GM23338 (cell line): Measurements from ENCODE around the gene ITIH2. TPM values are rescaled to one million over a fixed set of nuclear protein-coding genes. Genes with fewer than 3 reads are reported as not detected.

Source experiments
- ATAC-seq: fragments of 200-7000 bp; cut with Tn5 transposase; 3 replicates; pipeline ENCODE4 v1.9.1; 2020
- DNase-seq: peaks from one replicate; pipeline ENCODE4 v3.0.0-alpha.2; 2015; ENCODE audit warnings: low spot score
- H2AFZ ChIP-seq: fragments of 200-600 bp; sonication (generic); 2 replicates; pipeline ENCODE4 v1.8.0; 2016; ENCODE audit warnings: antibody characterized with exemption, mild to moderate bottlenecking, moderate library complexity
- H3F3A ChIP-seq: fragments of 200-600 bp; sonication (generic); replicated peaks from 2 replicates; pipeline ENCODE4 v1.8.0; 2017; ENCODE audit warnings: antibody characterized with exemption, mixed run types, low read depth
- H3K27ac ChIP-seq: fragments of 200-600 bp; sonication (generic); 2 replicates; pipeline ENCODE4 v1.6.1; 2016; ENCODE audit warnings: low read depth
- H3K27me3 ChIP-seq: fragments of 200-600 bp; sonication (generic); 2 replicates; pipeline ENCODE4 v1.8.0; 2016; ENCODE audit warnings: mild to moderate bottlenecking, mixed run types, moderate library complexity; ENCODE audit not compliant: insufficient read depth
- H3K36me3 ChIP-seq: fragments of 200-600 bp; sonication (generic); 2 replicates; pipeline ENCODE4 v1.8.0; 2016; ENCODE audit warnings: mild to moderate bottlenecking; ENCODE audit not compliant: insufficient read depth
- H3K4me1 ChIP-seq: fragments of 200-600 bp; sonication (generic); 2 replicates; pipeline ENCODE4 v1.8.0; 2016; ENCODE audit warnings: mild to moderate bottlenecking, moderate library complexity; ENCODE audit not compliant: insufficient read depth
- H3K4me2 ChIP-seq: fragments of 200-600 bp; sonication (generic); 2 replicates; pipeline ENCODE4 v1.7.1; 2017; ENCODE audit warnings: mixed run types
- H3K4me3 ChIP-seq: fragments of 200-600 bp; sonication (generic); 2 replicates; pipeline ENCODE4 v1.6.1; 2016; ENCODE audit warnings: mixed run types
- H3K79me2 ChIP-seq: fragments of 200-600 bp; sonication (generic); replicated peaks from 2 replicates; pipeline ENCODE4 v1.8.0; 2017; ENCODE audit warnings: mild to moderate bottlenecking; ENCODE audit not compliant: insufficient read depth
- H3K9me2 ChIP-seq: fragments of 200-600 bp; sonication (generic); 2 replicates; pipeline ENCODE4 v1.8.0; 2017; ENCODE audit not compliant: insufficient read depth
- H4K20me1 ChIP-seq: fragments of 200-600 bp; sonication (generic); replicated peaks from 2 replicates; pipeline ENCODE4 v1.8.0; 2017; ENCODE audit warnings: mild to moderate bottlenecking; ENCODE audit not compliant: insufficient read depth
- H3K27ac Mint-ChIP-seq: 2 replicates; pipeline ENCODE4 v1.8.0; 2020; ENCODE audit warnings: inconsistent platforms, mild to moderate bottlenecking, moderate library complexity, mixed read lengths
- H3K27me3 Mint-ChIP-seq: 3 replicates; pipeline ENCODE4 v1.8.0; 2022; ENCODE audit warnings: low read depth, mild to moderate bottlenecking, moderate library complexity, mixed read lengths, inconsistent platforms; ENCODE audit not compliant: insufficient read depth, poor library complexity
- H3K36me3 Mint-ChIP-seq: 3 replicates; pipeline ENCODE4 v1.8.0; 2021; ENCODE audit warnings: low read depth, mild to moderate bottlenecking, inconsistent platforms, moderate library complexity, mixed read lengths
- H3K4me1 Mint-ChIP-seq: 3 replicates; pipeline ENCODE4 v1.8.0; 2020; ENCODE audit warnings: mild to moderate bottlenecking, inconsistent platforms, mixed read lengths
- H3K4me3 Mint-ChIP-seq: 3 replicates; pipeline ENCODE4 v1.8.0; 2021; ENCODE audit warnings: moderate library complexity, mild to moderate bottlenecking, inconsistent platforms, mixed read lengths
- H3K9me3 Mint-ChIP-seq: 3 replicates; pipeline ENCODE4 v1.8.0; 2020; ENCODE audit warnings: moderate library complexity, mild to moderate bottlenecking, inconsistent platforms, mixed read lengths
- CTCF ChIP-seq, 2 experiments: fragments of 200-600 bp in 1 of 2; sonication (generic) in 1 of 2; conservative IDR thresholded peaks; 2 replicates each; pipeline versions ENCODE4 v1.5.1 to v1.6.1; 2016 to 2017; ENCODE audit warnings: antibody characterized with exemption in 2 of 2, low read depth in 2 of 2, mild to moderate bottlenecking in 2 of 2, moderate library complexity in 1 of 2
- EZH2 ChIP-seq: fragments of 200-600 bp; sonication (generic); IDR thresholded peaks from one replicate; pipeline ENCODE4 v1.8.0; 2017; ENCODE audit warnings: antibody characterized with exemption, mild to moderate bottlenecking, low read depth; ENCODE audit not compliant: unreplicated experiment
- JUNB ChIP-seq: IDR thresholded peaks from one replicate; pipeline ENCODE4 v1.6.1; 2016; ENCODE audit warnings: antibody characterized with exemption; ENCODE audit not compliant: unreplicated experiment
- POLR2AphosphoS5 ChIP-seq: IDR thresholded peaks from 2 replicates; pipeline ENCODE4 v1.6.1; 2016; ENCODE audit warnings: antibody characterized with exemption, low read depth
- STAT1 ChIP-seq: IDR thresholded peaks from one replicate; pipeline ENCODE4 v1.6.1; 2016; ENCODE audit warnings: antibody characterized with exemption; ENCODE audit not compliant: unreplicated experiment
- ZNF114 ChIP-seq: fragments of 250-450 bp; sonication (Bioruptor Pico); IDR thresholded peaks from 2 replicates; pipeline ENCODE4 v1.5.0; 2020; ENCODE audit warnings: mild to moderate bottlenecking, moderate library complexity
- ZNF331 ChIP-seq: fragments of 250-450 bp; sonication (Bioruptor Pico); IDR thresholded peaks from 2 replicates; pipeline ENCODE4 v1.5.0; 2020; ENCODE audit warnings: low read depth, mild to moderate bottlenecking, moderate library complexity
- polyA plus RNA-seq: library from polyadenylated mRNA; unstranded; fragments of >200 nt; fragmentation: Nextera tagmentation; extraction: Ambion mirVana; gene quantifications from 2 replicates; pipeline ENCODE4 v1.2.1, GENCODE V29; 2016
- total RNA-seq: library from RNA; depleted of rRNA; stranded (reverse); fragments of >200 nt; shearing (Covaris generic); gene quantifications from 2 replicates; pipeline ENCODE4 v1.2.3, GENCODE V29; 2014
- TF ChIP-seq, protein P1 (sequence below): IDR thresholded peaks from 2 replicates; pipeline ENCODE4 v1.6.1; 2016; ENCODE audit warnings: antibody characterized with exemption
- TF ChIP-seq, protein P2 (sequence below): fragments of 250-450 bp; sonication (Bioruptor Pico); IDR thresholded peaks from 2 replicates; pipeline ENCODE4 v1.5.0; 2020; ENCODE audit warnings: mild to moderate bottlenecking, moderate library complexity

The ITIH2 gene
- total and polyA plus RNA-seq, 2 experiments from 2014 or later = 0.10 TPM; not detected in 1

DNA sequence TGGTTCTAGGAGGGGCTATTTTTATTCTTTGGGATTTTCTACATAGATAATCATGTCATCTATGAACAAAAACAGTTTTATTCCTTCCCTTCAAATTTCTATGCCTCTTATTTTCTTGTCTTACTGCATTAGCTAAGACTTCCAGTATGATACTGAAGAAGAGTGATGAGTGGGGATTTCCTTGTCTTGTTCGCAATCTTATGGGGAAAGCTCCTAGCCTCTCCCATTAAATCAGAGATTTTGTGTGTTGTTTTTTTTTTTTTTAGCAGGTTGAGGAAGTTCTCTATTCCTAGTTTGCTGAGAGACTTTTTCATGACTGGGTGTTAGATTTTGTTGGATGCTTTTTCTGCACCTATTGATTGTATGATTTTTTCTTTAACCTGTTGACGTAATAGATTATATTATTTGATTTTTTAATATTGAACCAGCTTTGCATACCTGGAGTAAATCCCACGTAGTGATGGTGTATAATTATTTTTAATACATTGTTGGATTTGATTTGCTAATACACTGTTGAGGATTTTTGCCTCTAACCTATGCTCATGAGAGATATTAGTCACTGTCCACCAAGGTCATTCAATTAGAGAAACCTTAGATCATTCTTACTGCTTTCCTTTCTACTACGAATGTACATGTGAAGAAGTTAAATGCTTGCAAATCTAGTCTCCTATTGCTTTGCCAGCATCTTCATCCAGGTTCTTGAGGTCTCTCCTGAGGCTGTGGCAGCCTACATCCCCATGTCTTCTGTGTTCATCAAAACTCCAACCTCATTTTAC lies 91.3 kb downstream of the ITIH2 start (continued):
- TF ChIP-seq JUNB = no peak
- TF ChIP-seq STAT1 = no peak
- no peak for TF ChIP-seq CTCF (conservative IDR thresholded peaks at IDR 0.05; ENCODE audit: low read depth in 2 of 2)

DNA sequence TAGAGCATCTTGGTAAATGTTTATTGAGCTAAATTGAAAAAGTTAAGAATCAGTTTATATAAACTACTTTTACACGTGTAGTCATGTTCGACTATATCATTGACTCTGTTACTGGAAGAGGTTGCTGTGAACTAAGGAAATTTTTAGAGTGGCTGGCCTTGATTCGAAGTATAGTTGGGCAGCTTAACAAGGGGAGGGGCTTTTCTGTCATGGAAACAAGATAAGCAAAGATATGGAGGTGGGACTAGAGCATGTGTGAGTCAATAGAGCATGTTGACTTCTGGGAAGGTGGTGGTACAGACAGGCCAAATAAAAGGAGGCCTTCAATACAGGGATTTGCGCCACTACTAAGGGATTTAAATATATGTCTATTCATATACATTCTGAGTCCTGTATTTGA lies 92.5 kb downstream of the ITIH2 start:
- Histone ChIP-seq H3K79me2 (peaks cover 70% of the 10 kb centered on the region), H3F3A (no peaks in the 10 kb centered on the region), H3K27ac (no peak overlapping the region), H3K4me1 (no peaks in the 10 kb centered on the region), H3K36me3 (peaks cover 38% of the 10 kb centered on the region), H3K9me2 (no peaks in the 10 kb centered on the region), H3K4me2 (no peak overlapping the region), H4K20me1 (peaks cover 25% of the 10 kb centered on the region), H2AFZ (no peak overlapping the region), H3K4me3 (no peak overlapping the region), H3K27me3 (no peaks in the 10 kb centered on the region)
- Mint-ChIP-seq H3K36me3 (peaks cover 44% of the 10 kb centered on the region), H3K4me3 (no peak overlapping the region), H3K27ac (peak overlapping the region; percentile 25; the same call in 1 of the 2 replicates), H3K4me1 (peaks cover 3% of the 10 kb centered on the region; the same call in 1 of the 3 replicates), H3K27me3 (no peaks in the 10 kb centered on the region), H3K9me3 (no peaks in the 10 kb centered on the region)
- DNase-seq (no peak), ATAC-seq (no peak)
- no peak for TF ChIP-seq POLR2AphosphoS5
- no peak for TF ChIP-seq CTCF (conservative IDR thresholded peaks at IDR 0.05; ENCODE audit: low read depth in 2 of 2)
- no peak for TF ChIP-seq STAT1
- no peak for TF ChIP-seq ZNF331 (CRISPR knock-in tag)
- no peak for TF ChIP-seq JUNB
- TF ChIP-seq, protein P1, sequence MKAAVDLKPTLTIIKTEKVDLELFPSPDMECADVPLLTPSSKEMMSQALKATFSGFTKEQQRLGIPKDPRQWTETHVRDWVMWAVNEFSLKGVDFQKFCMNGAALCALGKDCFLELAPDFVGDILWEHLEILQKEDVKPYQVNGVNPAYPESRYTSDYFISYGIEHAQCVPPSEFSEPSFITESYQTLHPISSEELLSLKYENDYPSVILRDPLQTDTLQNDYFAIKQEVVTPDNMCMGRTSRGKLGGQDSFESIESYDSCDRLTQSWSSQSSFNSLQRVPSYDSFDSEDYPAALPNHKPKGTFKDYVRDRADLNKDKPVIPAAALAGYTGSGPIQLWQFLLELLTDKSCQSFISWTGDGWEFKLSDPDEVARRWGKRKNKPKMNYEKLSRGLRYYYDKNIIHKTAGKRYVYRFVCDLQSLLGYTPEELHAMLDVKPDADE = no peak
- TF ChIP-seq EZH2 = no peak
- TF ChIP-seq, protein P2, sequence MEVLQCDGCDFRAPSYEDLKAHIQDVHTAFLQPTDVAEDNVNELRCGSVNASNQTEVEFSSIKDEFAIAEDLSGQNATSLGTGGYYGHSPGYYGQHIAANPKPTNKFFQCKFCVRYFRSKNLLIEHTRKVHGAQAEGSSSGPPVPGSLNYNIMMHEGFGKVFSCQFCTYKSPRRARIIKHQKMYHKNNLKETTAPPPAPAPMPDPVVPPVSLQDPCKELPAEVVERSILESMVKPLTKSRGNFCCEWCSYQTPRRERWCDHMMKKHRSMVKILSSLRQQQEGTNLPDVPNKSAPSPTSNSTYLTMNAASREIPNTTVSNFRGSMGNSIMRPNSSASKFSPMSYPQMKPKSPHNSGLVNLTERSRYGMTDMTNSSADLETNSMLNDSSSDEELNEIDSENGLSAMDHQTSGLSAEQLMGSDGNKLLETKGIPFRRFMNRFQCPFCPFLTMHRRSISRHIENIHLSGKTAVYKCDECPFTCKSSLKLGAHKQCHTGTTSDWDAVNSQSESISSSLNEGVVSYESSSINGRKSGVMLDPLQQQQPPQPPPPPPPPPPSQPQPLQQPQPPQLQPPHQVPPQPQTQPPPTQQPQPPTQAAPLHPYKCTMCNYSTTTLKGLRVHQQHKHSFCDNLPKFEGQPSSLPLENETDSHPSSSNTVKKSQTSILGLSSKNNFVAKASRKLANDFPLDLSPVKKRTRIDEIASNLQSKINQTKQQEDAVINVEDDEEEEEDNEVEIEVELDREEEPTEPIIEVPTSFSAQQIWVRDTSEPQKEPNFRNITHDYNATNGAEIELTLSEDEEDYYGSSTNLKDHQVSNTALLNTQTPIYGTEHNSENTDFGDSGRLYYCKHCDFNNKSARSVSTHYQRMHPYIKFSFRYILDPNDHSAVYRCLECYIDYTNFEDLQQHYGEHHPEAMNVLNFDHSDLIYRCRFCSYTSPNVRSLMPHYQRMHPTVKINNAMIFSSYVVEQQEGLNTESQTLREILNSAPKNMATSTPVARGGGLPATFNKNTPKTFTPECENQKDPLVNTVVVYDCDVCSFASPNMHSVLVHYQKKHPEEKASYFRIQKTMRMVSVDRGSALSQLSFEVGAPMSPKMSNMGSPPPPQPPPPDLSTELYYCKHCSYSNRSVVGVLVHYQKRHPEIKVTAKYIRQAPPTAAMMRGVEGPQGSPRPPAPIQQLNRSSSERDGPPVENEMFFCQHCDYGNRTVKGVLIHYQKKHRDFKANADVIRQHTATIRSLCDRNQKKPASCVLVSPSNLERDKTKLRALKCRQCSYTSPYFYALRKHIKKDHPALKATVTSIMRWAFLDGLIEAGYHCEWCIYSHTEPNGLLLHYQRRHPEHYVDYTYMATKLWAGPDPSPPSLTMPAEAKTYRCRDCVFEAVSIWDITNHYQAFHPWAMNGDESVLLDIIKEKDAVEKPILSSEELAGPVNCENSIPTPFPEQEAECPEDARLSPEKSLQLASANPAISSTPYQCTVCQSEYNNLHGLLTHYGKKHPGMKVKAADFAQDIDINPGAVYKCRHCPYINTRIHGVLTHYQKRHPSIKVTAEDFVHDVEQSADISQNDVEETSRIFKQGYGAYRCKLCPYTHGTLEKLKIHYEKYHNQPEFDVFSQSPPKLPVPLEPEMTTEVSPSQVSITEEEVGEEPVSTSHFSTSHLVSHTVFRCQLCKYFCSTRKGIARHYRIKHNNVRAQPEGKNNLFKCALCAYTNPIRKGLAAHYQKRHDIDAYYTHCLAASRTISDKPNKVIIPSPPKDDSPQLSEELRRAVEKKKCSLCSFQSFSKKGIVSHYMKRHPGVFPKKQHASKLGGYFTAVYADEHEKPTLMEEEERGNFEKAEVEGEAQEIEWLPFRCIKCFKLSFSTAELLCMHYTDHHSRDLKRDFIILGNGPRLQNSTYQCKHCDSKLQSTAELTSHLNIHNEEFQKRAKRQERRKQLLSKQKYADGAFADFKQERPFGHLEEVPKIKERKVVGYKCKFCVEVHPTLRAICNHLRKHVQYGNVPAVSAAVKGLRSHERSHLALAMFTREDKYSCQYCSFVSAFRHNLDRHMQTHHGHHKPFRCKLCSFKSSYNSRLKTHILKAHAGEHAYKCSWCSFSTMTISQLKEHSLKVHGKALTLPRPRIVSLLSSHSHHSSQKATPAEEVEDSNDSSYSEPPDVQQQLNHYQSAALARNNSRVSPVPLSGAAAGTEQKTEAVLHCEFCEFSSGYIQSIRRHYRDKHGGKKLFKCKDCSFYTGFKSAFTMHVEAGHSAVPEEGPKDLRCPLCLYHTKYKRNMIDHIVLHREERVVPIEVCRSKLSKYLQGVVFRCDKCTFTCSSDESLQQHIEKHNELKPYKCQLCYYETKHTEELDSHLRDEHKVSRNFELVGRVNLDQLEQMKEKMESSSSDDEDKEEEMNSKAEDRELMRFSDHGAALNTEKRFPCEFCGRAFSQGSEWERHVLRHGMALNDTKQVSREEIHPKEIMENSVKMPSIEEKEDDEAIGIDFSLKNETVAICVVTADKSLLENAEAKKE = no peak
- TF ChIP-seq ZNF114 (CRISPR knock-in tag) = no peak
